HL-60/S4 treated with retinoic acid at 250 ng/mL for 4 days and 3 days (cell line): Measurements from ENCODE around the gene HIVEP3.

Experiments
- in situ Hi-C: fragments of 300-500 bp; cut with MboI; formaldehyde crosslinking; loops from 2 replicates; pipeline ENCODE4 v1.7.0; 2022; ENCODE audit warnings: low sequenced_read_pairs

Gene HIVEP3

GRCh38 chr1:41640756-41641474 is 277.8 kb downstream of the HIVEP3 start:
- in situ Hi-C loops = no loop called here

- in situ Hi-C loops = no loop called here
These were observed 278.5 kb downstream of the HIVEP3 start for GRCh38 chr1:41640141-41640751.

DNA sequence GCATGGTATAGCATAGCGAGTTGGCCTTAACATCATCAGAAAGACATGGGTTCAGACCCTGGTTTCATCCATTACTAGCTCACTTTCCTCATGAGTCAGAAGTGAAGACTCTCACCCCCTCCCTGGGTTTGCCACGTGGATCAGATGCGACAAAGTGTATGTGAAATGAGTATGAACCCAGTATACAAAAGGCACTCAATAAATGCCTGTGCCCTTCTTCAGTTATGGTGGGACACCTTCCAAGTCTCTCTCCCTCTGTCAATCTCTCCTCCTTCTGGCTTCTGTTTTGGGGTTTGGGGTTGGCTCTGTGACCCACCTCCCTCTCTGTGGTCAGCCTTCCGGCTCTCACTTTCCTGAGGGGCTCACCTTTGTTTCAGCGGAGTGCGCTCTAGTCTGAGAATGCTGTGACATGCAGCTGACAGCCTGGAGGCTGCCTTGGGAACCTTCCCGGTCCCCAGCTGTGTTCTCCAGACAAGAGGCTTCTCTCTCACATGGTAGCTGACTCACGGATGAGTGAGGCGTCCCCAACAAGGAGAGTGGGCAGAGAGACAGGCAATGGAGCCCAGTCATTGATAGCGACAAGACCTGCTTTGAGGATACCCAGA is 279.3 kb downstream of the HIVEP3 start:
- in situ Hi-C loops = no loop called here

DNA sequence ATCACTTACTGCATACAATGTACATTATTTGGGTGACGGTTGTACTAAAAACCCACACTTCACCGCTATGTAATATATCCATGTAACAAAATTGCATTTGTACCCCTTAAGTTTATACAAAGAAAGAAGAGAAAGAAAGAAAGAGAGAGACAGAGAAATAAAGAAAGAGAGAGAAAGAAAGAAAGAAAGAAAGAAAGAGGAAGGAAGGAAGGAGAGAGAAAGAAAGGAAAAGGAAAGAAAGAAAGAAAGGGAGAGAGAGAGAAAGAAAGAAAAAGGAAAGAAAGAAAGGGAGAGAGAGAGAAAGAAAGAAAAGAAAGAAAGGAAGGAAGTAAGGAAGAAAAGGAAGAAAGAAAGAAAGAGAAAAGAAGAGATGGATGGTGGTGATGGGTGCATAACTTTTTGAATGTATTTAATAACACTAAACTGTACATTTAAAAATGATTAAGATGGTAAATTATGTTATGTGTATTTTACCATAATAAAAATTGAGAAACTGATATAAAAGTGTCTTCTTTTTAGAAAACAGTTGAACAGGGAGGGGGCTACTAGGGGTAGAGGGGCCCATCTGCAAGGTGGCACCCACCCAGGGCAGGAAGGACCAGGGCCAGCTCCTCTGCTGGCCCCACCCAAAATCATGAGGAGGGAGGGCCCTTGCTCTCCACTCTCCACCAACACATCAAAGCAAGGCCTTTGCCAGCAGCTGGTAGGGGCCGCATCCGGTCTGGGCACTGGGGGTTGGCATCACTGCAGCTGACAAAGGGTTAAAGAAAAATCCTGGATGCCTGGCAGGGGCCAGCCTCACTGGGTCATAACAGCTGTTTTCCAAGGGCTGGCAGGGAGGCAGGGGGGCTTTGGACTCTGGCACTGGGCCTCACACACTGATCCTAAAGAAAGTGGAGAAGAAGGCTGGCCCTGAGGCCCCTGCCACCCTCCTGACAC is 280.4 kb downstream of the HIVEP3 start:
- in situ Hi-C loops = no loop called here

GRCh38 chr1:41637367-41637766 is 281.4 kb downstream of the HIVEP3 start:
- in situ Hi-C loops = no loop called here

GRCh38 chr1:41633764-41634163 is 285.0 kb downstream of the HIVEP3 start:
- in situ Hi-C loops = no loop called here

GRCh38 chr1:41632781-41633575 is 285.7 kb downstream of the HIVEP3 start:
- in situ Hi-C loops = no loop called here

DNA sequence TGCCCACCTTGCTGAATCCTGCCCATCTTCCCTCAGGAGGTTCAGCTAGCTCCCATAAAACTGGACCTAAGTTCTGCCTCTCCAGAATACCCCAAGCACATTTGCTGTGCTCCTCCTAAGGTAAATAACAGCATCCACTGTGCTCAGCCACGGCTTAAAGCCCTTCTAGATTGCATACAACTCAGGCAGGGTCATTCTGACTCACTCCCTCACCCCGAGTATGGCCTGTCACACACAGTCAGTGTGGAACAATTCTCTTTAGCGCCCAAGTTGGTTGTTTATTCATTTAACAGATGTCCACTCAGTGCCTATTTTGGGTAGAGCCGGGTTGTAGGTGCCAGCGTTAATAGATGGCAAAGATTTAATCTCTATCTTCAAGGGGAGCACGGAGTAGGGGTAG is 286.8 kb downstream of the HIVEP3 start:
- in situ Hi-C loops = no loop called here

DNA sequence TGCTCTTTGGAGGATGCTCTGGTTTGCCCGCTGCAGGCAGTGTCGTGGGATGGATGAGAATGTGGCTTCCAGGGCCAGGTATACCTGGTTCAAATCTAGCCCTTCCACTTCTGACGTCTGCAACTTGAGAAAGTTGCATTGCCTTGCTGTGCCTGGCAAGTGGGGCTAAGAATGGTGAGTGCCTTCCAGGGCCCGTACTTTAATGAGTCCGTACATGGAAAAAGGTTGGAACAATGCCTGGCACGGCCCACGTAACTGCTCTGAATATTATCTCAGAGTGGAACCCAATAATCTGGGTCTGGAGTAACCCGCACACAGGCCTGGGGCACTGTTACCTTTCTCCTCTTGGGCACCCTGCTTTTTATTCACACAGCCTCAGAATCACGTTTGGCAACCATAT is 287.6 kb downstream of the HIVEP3 start:
- in situ Hi-C loops = no loop called here

DNA sequence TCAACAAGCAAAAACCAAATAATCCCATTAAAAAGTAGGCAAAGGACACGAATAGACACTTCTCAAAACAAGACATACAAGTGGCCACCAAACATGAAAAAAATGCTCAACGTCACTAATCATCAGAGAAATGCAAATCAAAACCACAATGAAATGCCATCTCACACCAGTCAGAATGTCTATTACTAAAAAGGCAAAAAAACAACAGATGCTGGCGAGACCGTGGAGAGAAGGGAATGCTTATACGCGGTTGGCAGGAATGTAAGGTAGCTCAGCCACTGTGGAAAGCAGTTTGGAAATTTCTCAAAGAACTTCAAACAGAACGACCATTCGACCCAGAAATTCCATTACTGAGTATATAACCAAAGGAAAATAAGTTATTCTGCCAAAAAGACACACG is 289.2 kb downstream of the HIVEP3 start:
- in situ Hi-C loops = no loop called here

DNA sequence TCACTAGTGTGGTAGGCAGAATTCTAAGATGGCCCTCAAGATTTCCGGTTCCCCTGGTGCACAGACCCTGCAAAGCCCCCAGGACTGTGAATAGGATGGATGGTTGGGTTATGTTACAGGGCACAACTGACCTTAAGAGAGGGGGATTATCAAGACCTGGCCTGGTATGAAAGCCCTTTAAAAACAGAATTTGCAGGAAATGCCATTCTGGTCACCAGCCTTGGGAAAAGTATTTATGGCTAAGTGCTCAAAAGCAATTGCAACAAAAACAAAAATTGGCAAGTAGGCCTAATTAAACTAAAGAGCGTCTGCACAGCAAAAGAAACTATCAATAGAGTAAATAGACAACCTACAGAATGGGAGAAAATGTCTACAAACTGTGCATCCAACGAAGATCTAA is 289.6 kb downstream of the HIVEP3 start:
- in situ Hi-C loops = no loop called here

DNA sequence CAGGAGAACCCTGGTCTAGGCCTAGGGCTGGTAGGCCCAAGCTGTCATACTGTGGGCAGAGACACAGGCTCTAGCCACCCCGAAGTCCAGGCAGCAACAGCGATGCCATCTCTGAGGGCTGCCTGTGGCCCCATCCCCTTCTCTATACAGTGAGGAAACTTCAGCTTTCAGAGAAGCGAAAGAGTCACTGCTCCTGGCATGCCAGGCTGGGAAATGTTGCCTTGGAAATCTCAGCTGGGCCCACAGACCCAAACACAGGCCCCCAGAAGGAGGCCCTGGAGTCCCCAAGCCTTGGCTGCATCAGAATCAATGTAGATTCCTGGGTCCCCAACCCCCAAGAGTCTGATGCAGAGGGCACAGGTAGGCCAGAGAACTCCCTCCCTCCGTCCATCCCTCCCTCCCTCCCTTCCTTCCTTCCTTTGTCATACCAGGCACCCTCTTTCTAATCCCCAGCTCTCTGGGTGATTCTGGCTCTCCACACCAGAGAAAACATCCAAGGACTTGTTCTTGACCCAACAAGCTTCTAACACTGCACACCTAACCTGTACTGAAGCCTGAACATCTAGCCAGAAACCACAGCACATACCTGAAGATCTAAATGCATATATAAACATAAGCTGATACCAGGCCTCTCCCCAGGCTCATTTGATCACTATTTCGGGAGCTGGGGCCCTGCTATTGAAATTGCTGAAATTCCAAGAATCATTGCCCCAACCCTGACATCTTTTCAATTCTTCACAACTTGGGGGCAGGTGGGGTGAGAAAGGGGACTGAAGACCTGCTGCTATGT is 291.0 kb downstream of the HIVEP3 start:
- in situ Hi-C loops = no loop called here

- in situ Hi-C loops = no loop called here
These were observed 291.9 kb downstream of the HIVEP3 start for GRCh38 chr1:41626616-41627375.

DNA sequence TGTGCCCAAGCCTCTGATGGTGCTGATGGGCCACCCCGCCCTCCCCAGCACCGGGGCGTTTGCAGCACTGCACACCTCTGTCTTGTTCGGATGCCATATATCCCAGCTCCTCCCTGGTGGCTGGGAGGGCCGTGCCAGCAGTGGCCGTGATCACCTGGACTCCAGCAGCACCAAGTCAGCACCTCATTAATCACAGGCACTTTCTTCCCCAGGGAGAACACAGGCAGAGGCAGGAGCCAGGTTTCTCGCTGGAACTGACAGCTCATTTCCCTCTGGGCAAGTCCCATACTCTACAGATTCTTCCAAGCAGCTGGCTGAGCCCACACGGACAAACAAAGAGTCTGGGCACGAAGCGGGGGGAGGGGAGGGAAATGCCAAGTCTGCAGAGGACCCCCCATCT is 292.6 kb downstream of the HIVEP3 start:
- in situ Hi-C loops = no loop called here

DNA sequence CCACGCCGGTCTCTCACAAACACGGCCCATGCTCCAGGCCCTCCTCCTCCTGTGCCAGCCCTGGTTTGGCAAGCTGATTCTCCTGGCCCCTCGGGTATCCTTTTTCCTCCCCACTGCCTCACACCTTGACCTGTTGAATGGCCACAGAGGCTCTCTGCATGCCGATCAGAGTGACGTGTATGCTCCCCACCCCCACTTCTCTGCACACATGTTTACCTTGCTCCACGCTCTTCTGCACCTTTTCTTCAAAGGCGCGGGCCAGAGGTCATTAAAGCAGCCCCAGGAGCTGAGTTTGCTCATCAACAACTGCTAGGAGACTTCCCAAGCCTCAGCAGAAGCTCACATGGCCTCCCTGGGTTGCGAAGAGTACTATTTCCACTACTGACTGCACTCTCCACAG is 295.0 kb downstream of the HIVEP3 start:
- in situ Hi-C loops = no loop called here

DNA sequence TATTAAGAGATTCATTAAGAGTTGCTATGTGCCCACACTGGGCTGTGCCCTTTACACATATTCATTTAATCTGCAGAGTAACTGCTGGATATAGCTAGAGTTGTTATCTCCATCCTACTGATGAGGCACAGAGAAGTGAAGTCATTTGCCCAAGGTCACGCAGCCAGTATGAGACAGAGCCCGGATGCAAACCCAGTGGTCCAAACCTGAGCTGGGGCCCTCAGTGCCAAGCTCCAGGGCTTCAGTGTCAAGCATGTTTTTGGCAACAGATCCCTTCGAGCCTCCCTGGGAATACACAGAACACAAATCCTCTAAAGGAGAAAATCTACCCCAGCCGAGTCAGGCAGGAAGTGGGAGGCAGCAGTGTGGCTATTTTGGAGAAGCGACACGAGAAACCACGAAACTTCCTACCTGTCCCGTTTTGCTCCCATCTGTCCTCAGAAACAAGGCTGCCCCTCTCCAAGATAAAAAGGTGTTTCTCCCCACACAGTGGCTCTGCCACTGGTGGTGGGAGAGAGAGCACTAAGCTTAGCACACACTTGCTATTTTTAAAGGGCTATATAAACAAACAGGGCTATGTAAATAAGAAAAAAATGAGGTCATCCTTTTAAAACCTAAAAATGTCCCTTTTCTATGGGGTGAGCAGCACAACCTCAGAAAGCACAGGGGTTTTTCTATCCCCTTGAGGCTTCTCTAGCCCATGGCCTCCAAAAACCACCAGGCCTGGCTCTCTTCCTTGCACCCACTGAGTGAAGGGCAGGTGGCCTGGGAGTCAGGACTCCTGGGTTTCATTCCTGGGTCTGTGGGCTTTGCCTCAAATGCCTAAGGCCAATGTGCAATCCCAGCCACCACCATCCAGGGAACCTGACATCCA is 295.6 kb downstream of the HIVEP3 start:
- in situ Hi-C loops = no loop called here

DNA sequence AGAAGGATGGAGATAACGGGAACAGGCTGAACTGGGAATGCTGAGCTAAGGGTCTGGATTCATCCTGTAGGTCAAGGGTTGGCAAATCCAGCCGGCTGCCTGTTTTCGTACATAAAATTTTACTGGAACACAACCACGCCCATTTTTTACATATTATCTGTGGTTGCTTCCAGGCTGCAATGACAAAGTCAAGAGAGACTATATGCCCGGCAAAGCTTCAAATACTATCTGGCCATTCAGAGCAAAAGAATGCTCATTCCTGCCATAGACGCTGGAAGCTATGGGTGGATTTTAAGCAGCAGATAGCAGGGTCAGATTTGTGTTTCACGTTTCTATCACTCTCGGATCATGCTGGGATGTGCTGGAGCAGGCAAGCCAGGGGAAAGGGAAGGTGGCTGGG is 296.3 kb downstream of the HIVEP3 start:
- in situ Hi-C loops = no loop called here

- in situ Hi-C loops = no loop called here
These were observed 296.9 kb downstream of the HIVEP3 start for GRCh38 chr1:41621791-41622190.
